SK-N-MC (cell line): ENCODE measurements around the gene PYHIN1.

Experiments
- EZH2 ChIP-seq: fragments of 200-600 bp; sonication (generic); IDR thresholded peaks from one replicate; pipeline ENCODE4 v1.6.1; 2017; ENCODE audit warnings: antibody characterized with exemption
- POLR2AphosphoS5 ChIP-seq: IDR thresholded peaks from 2 replicates; pipeline ENCODE4 v1.6.1; 2012; ENCODE audit warnings: mild to moderate bottlenecking, low read depth, low read length, borderline replicate concordance

DNA sequence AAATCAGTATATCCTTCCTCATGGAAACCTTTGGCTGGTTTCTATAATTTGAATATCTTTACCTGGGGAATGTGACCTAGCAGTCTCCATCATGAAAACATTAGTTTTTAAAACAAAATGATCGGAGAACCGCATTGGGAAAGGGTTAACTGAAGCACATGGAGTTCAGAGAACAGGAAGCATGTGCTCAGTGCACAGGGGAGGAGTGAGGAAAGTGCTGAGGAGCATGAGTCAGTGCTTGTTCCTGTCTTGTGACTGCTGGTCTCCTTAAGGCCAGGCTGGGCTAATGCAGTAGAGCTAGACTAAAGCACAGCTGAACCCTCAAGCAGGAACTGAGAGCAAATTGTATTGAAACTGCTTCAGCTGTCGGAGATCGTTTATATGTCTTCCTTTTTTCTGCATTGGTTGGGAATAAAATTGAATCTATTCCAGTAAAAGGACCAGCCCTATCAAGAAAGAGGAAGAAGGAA is 84.1 kb downstream of the PYHIN1 start:
- no peak for TF ChIP-seq EZH2
- no peak for TF ChIP-seq POLR2AphosphoS5
